Stimulated activated CD8-positive, alpha-beta memory T cell treated with anti-CD3 and anti-CD28 coated beads, Interleukin-12 subunit alpha, Interleukin-12 subunit beta, amount 100 ng/mL, for 24 hours (primary cell): ENCODE data around the gene WNT7A.

Experiments
- DNase-seq: peaks from one replicate; pipeline ENCODE4 v3.0.0-alpha.2; 2020; ENCODE audit errors: extremely low read depth

The WNT7A gene

DNA sequence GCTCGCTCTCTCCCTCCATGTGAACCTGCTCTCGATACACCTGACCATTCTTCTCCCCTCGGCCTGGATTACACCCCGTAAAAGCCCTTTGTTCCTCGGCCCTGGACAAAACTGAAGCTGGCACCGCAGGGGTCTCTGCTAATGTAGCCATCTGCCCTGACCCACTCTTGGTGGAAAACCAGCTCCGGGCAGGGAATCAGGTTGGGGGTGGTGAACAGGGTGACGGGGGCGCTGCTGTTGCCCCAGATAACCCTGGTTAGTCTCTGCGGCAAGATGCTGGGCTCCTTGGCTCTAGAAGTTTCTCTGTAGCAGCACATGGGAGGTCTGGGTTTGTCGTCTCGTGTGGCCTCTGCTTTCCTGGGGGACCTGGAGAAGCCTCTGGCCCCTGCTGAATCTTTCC lies 86.4 kb downstream of the WNT7A start:
- DNase-seq, result no peak

DNA sequence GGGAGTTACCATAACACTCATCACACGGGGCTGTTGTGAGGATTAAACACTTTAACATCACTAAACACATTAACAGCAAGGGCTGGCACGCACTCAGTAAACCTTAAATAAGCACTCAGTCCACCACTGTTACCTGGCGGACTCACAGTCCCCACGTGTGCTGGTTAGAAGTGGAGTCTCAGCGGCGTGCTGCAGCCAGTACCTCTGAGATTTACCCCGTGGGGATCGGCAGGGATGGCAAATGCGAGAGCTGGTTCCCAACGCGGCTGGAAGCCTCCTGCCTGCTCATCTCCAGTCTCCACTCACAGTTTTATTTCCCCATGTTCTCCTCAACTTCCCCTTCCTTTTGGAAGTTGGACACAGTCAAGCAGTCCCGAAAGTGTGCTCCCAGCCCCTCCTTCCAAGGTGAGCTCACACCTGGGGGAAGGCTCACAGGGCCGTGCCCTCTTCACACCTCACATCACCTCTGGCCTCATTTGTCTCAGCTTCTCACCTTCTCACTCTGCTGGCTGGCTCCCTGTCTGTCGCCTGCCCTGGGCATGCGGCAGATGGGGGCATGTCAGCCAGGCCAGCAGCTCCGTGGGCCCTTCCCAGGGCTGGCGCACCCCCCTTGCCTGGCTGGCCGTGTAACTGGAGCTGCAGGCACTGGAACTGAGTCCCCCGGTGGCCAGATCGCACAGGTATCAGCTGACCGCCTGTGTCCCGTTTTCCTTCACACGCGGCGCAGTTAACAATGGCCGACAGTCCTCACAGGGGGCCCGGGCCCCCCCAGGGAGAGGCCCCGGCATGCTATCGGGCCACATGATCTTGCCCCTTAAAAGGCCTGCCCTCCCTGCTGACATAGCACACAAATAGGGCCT lies 87.1 kb downstream of the WNT7A start:
- no peak for DNase-seq

DNA sequence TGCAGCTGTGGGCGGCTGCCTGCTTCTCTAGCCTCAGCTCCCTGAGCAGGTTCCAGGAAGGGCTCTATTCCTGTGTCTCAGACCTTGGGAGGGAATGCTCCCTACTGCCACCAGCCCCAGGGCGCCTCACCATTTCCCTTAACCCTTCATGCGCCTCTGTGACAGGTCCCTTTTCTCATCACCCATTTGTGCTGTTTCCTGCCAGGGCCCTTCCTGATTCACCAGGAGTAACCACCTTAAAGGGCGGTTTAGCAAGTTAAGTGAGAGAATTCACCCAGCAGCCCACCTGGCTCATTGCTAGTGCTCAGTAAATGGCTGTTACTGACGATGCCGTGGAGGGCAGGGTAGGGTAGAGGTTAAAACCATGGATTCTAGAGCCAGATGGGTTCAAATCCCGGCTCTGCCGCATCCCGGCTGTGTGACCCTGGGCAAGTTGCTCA lies 87.8 kb downstream of the WNT7A start:
- DNase-seq, result no peak

GRCh38 chr3:13791198-13792050 lies 88.4 kb downstream of the WNT7A start:
- DNase-seq, result no peak

- DNase-seq, result no peak
These were observed 89.3 kb downstream of the WNT7A start for GRCh38 chr3:13790376-13791197.

GRCh38 chr3:13788522-13789424 lies 91.1 kb downstream of the WNT7A start:
- no peak for DNase-seq

- DNase-seq, result no peak
These were observed 92.2 kb downstream of the WNT7A start for GRCh38 chr3:13787533-13788132.

GRCh38 chr3:13786811-13787210 lies 93.1 kb downstream of the WNT7A start:
- DNase-seq, result no peak

DNA sequence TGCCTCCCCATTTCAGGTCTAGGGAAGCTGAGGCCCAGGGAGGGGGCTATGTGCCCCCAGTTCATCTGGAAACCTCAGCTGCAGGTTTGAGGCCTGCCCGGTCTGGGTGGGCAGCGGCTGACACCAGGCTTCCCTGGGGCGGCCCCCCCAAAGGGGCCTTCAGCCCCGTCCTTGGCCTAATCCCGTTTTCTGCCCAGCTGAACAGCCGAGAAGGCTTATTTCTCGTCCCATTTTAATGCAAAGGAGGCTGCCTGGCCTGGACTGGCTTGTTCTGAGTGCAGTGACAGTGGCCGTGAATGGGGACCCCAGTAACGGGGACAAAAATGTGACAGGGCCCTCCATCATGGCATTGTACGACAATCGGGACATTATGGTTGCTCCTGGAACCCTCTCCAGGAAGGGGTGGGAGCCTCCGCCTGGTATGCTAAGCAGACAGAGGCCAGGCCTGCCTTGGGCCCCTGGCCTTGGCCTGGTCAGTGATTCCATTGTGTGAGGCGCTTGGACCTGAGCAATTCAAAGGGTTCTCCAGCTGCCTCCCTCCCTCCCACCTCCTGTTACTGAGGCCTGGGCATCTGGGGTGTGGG lies 93.9 kb downstream of the WNT7A start:
- no peak for DNase-seq

- no peak for DNase-seq
These were observed 94.5 kb downstream of the WNT7A start for GRCh38 chr3:13785351-13785750.

DNA sequence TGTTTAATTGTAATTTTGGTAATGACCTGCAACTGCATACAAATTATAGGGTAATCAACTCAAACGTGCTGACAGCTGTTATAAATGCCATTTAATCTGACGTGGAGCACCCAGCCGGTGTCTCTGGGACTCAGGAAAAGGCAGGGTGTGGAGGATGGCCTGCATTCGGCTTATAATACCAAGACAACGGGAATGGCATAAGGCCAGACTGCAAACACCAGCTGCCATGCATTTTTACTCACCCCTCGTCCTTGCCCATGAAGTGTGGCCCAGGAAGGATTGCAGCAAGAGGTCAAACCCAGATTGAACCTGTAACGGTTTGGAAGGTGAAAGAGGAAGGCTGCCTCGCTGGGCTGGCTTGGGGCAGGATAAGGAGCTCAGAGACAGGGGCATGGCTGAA lies 96.4 kb downstream of the WNT7A start:
- no peak for DNase-seq

DNA sequence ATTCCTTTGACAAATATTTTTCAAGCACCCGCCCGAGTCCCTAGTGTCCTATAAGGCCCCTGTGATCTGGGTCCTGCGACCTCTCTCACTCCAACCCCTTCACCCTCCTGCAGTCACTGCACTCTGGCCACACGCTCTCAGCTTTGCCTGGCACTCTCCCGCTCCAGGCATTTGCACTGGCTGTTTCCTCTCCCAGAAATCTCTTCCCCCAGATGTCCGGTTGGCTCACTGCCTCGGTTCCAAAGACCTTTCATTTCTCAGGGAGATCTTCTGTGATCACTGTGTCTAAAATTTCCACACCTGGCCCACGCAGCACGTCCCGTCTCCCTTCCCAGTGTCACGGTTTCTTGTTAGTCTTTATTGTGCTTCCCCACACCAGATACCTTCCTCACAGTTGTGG lies 97.4 kb downstream of the WNT7A start:
- DNase-seq, result no peak

GRCh38 chr3:13781417-13781816 lies 98.5 kb downstream of the WNT7A start:
- DNase-seq, result no peak

DNA sequence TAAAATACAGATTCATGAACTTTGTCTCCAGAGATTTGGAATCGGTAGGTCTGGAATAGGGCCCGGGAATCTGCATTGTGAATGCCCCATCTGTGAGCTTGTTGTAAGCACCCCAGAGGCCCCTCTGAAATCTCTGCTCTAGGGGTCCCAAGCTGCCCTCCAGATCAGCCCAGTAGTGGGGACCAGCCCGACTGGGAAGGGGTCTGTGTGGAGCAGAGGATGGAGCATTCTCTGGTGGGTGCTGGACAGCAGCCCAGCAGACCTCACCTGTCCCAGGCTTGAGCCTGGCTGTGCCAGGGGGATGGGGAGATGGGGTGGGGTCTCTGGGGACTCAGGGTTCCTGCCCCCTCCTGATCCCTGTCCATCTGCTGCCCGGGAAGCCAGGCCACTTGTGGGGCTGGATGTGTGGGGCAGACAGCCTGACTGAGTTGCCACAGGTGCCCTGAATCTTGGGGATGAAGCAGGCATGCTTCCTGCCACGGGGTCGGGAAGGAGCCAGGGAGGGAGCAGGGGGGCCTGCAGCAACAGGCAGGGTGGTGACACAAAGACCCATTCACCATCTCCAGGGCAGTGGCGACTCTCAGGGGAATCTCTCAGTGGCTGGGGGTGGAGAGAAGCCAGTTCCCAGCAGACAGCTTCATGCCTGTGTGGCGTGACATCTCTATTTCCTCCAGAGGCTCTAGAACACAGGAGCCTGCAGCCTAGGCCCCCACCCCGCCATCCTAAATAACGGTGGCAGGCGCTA lies 99.3 kb downstream of the WNT7A start:
- no peak for DNase-seq

GRCh38 chr3:13776253-13777050 lies 103.4 kb downstream of the WNT7A start:
- DNase-seq, result no peak

DNA sequence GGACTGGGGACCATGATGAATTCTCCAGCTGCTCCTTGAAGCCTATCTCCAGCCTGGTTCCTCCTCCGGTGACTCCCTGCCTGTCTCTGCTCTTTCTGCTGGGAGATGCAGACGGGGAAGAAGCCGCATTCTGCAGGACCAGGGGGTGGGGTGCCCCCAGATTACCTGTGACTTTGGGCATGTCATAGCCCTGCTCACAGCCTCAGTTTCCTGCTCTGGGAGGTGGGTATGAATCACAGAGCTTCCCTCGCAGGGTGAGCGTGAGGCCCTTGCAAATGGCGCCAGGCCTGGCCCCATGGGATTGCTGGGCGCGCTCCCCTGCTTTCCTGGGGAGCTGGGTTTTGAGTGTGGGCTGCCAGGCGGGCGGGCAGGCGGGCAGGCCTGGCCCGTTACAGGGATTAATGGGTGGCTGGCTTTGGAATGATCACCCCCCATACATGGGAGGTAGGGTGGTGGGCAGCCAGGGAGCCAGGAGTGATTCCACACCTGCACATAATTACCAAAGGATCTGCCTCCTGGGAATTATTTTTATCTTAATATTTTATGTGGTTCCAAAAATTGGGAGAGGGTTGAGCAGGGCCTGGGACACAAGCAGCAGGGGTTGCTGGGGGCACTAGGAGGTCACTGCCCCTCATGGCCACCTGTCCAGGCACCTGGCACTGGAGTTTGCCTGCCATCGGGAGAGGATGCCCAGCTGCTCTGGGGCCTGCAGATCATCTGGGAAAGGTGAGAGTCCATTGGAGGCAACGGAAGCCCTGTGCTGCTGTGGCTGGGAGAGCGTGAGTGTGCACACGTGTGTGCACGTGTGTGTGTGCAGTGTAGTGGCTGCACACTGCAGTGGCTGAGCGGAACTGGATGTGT lies 106.8 kb downstream of the WNT7A start:
- no peak for DNase-seq

DNA sequence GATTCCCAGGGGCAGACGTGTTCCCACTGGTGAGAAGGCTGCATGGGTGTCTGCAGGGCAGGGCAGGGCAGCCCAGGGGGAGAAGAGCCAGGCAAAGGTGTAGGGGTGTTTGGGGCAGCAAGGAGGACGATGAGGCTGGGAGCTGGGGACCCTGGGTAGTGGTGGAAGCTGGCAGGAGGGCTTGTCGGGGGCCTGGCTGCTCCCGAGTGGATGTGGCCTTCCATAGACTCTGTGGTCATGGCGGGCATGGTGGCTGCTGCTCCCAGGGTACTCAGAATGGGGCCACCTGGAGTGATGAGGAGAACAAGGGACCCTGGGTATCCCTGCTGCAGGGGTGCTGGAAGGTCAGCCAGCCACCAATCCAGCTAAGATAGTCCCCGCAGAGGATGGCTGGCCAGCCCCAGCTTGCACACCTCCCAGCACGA lies 107.5 kb downstream of the WNT7A start:
- DNase-seq, result no peak

DNA sequence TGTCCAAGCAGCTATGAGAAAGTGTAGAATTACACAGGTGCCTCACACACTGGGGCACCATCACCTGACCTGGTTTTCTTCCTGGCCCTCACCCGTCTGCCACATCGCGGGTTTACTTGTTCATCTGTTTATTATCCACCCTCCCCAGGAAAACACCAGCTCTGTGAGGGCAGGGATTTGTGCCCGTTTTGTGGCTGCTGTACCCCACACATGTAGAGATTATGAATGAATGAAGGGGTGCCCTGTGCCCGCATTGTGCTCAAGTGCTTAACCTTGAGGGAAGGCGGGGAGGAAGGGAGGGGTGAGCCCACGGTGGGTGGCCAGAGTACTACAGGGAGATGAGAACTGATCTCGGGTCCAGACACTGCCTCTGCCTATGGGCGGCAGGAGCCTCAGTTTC lies 108.4 kb downstream of the WNT7A start:
- no peak for DNase-seq
